GM20000 (cell line): ENCODE data around the gene CEP55.
"Not testable (repeated sequence)": the region's sequence is repeated elsewhere in the genome, so short reads cannot be mapped to it uniquely, and the experiment has no call there.

Experiments used
- DNase-seq: peaks from one replicate; pipeline ENCODE4 v3.0.0; 2012; ENCODE audit warnings: low spot score
- TF ChIP-seq, protein P1 (sequence below): IDR thresholded peaks from 2 replicates; pipeline ENCODE4 v1.5.1; 2012; ENCODE audit warnings: mild to moderate bottlenecking, control low read depth; ENCODE audit errors: extremely low read depth, missing control alignments

Gene CEP55

GRCh38 chr10:93462371-93462770 is 34.0 kb upstream of the CEP55 start:
- DNase-seq = no peak
- TF ChIP-seq, protein P1, sequence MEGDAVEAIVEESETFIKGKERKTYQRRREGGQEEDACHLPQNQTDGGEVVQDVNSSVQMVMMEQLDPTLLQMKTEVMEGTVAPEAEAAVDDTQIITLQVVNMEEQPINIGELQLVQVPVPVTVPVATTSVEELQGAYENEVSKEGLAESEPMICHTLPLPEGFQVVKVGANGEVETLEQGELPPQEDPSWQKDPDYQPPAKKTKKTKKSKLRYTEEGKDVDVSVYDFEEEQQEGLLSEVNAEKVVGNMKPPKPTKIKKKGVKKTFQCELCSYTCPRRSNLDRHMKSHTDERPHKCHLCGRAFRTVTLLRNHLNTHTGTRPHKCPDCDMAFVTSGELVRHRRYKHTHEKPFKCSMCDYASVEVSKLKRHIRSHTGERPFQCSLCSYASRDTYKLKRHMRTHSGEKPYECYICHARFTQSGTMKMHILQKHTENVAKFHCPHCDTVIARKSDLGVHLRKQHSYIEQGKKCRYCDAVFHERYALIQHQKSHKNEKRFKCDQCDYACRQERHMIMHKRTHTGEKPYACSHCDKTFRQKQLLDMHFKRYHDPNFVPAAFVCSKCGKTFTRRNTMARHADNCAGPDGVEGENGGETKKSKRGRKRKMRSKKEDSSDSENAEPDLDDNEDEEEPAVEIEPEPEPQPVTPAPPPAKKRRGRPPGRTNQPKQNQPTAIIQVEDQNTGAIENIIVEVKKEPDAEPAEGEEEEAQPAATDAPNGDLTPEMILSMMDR = no peak

DNA sequence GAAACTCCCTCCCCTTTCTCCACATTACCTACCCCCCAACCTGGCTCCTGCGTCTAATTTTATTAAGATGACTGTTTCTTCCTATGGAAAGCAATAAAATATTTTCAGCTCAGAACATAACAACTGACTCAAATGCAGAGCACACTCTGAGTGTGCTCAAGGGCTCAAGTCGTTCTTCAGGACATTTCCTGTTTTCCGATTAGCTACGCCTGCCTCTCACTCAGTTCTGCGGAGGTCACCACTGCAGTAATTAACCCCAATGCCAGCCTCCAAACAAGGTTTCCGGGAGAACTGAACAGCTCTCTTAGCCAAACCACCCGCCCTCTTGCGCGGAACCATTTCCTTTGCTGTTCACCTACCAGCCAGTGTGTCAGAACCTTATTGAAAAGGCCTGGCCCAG is 33.5 kb upstream of the CEP55 start:
- TF ChIP-seq, protein P1 = no peak
- DNase-seq = no peak

DNA sequence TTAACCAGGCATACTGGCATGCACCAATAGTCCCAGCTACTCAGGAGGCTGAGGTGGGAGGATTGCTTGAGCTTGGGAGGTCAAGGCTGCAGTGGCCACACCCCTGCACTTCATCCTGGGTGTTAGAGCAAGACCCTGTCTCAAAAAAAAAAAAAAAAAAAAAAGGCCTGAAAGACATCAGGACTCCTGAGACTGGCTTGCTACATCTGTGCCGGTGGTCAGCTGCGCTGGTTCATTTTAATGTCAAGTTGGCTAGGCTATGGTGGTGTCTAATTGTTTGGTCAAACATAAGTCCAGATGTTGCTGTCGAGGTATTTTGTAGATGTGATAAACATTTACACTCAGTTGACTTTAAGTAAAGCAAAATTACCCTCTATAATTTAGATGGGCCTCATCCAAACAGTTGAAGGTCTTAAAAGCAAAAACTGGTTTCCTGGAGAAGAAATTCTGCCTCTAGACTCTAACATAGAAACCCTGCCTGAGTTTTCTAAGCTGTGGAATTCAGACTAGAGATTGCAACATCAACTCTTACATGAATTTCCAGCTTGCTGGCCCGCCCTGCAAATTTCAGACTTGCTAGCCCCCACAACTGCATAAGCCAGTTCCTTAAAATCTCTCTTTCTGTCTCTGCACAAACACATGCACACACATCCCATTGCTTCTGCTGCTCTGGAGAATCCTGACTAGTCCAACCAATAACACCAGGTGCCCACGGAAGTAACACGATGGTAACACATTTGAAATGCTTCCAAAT is 32.5 kb upstream of the CEP55 start:
- no peak for DNase-seq
- TF ChIP-seq, protein P1 = no peak

GRCh38 chr10:93464776-93465388 is 31.5 kb upstream of the CEP55 start:
- no peak for DNase-seq
- TF ChIP-seq, protein P1 = no peak

DNA sequence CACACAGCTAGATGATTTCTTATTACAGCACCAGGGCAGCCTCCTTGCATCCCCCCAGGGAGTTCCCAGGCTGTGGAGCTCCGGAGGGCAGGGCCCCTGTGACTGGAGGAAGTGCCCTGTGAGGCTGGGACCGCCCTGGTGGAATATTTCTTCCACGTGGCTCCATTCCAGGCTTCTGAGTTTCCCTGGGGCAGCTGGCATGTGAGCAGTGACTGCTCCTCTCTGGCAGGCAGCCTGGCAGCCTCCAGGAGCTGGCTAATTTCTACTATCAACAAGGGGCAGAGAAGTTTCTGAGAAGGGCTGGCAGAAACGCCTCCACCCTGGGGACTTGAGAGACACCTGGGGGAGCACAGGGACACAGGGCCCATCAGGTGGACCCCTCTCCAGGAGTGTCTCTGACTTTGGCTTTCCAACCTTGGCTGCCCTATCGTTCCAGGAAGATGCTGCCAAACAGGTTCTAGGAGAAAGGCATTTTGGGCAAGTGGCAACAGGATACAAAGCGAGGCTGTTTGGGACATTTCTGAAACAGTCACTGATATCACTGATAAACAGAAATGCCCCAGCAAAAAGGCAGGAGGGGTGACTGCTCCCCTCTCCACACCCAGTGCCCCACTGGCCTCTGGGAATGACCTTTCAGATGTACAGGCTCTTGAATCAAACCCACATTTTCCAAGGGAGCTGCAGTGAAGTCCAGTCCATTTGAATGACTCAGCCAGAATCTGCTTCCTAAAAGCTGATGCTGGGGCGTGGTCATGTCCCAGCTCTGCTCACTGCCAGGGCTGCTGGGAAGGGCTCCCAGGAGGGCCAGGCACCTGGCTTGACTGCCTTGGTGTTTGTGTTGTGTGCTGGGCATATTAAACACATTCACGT is 30.4 kb upstream of the CEP55 start:
- no peak for DNase-seq
- TF ChIP-seq, protein P1 = no peak

- DNase-seq = not testable (repeated sequence)
These were observed 28.8 kb upstream of the CEP55 start for GRCh38 chr10:93467635-93468034.

- DNase-seq = no peak
- TF ChIP-seq, protein P1 = no peak
These were observed 27.8 kb upstream of the CEP55 start for GRCh38 chr10:93468461-93469213.
